ENCODE data around the gene CPM. TPM values are rescaled to one million over a fixed set of nuclear protein-coding genes. Genes with fewer than 3 reads are reported as not detected.

Gene CPM
- total and polyA plus RNA-seq, 10 of the 15 experiments (the other 5 are each of a cell fraction or from before 2014, with no cell fraction given), result 0.06 to 1.7 (median 0.41) TPM

DNA sequence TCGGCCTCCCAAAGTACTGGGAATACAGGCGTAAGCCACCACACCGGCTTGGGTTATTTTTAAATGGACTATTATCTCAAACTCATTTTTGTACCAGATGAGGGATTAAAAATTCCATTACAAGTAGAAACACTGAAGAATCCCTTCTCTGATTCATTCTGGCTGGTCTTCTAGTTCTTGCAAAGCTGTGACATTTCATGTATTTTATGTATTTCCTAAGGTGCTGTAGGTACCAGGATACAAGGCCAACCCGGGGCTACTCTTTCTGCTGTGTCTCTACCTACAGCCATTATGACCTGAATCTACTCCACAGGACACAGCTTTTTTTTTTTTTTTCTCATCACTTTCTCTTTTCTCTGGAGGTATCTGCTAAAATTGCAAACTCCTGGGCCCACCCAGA lies 24.9 kb downstream of the CPM start (continued):
- TF ChIP-seq, protein P1, sequence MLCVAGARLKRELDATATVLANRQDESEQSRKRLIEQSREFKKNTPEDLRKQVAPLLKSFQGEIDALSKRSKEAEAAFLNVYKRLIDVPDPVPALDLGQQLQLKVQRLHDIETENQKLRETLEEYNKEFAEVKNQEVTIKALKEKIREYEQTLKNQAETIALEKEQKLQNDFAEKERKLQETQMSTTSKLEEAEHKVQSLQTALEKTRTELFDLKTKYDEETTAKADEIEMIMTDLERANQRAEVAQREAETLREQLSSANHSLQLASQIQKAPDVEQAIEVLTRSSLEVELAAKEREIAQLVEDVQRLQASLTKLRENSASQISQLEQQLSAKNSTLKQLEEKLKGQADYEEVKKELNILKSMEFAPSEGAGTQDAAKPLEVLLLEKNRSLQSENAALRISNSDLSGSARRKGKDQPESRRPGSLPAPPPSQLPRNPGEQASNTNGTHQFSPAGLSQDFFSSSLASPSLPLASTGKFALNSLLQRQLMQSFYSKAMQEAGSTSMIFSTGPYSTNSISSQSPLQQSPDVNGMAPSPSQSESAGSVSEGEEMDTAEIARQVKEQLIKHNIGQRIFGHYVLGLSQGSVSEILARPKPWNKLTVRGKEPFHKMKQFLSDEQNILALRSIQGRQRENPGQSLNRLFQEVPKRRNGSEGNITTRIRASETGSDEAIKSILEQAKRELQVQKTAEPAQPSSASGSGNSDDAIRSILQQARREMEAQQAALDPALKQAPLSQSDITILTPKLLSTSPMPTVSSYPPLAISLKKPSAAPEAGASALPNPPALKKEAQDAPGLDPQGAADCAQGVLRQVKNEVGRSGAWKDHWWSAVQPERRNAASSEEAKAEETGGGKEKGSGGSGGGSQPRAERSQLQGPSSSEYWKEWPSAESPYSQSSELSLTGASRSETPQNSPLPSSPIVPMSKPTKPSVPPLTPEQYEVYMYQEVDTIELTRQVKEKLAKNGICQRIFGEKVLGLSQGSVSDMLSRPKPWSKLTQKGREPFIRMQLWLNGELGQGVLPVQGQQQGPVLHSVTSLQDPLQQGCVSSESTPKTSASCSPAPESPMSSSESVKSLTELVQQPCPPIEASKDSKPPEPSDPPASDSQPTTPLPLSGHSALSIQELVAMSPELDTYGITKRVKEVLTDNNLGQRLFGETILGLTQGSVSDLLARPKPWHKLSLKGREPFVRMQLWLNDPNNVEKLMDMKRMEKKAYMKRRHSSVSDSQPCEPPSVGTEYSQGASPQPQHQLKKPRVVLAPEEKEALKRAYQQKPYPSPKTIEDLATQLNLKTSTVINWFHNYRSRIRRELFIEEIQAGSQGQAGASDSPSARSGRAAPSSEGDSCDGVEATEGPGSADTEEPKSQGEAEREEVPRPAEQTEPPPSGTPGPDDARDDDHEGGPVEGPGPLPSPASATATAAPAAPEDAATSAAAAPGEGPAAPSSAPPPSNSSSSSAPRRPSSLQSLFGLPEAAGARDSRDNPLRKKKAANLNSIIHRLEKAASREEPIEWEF (IDR thresholded peaks at IDR 0.05; ENCODE audit: insufficient replicate concordance, low read depth, low read length), result no peak
- TF ChIP-seq ZSCAN29 (IDR thresholded peaks at IDR 0.05) (no peak), CBFB (IDR thresholded peaks at IDR 0.05; ENCODE audit: low read depth) (no peak), IKZF1 (conservative IDR thresholded peaks at IDR 0.05) (no peak), DPF2 (IDR thresholded peaks at IDR 0.05) (no peak)
- TF ChIP-seq, protein P2, sequence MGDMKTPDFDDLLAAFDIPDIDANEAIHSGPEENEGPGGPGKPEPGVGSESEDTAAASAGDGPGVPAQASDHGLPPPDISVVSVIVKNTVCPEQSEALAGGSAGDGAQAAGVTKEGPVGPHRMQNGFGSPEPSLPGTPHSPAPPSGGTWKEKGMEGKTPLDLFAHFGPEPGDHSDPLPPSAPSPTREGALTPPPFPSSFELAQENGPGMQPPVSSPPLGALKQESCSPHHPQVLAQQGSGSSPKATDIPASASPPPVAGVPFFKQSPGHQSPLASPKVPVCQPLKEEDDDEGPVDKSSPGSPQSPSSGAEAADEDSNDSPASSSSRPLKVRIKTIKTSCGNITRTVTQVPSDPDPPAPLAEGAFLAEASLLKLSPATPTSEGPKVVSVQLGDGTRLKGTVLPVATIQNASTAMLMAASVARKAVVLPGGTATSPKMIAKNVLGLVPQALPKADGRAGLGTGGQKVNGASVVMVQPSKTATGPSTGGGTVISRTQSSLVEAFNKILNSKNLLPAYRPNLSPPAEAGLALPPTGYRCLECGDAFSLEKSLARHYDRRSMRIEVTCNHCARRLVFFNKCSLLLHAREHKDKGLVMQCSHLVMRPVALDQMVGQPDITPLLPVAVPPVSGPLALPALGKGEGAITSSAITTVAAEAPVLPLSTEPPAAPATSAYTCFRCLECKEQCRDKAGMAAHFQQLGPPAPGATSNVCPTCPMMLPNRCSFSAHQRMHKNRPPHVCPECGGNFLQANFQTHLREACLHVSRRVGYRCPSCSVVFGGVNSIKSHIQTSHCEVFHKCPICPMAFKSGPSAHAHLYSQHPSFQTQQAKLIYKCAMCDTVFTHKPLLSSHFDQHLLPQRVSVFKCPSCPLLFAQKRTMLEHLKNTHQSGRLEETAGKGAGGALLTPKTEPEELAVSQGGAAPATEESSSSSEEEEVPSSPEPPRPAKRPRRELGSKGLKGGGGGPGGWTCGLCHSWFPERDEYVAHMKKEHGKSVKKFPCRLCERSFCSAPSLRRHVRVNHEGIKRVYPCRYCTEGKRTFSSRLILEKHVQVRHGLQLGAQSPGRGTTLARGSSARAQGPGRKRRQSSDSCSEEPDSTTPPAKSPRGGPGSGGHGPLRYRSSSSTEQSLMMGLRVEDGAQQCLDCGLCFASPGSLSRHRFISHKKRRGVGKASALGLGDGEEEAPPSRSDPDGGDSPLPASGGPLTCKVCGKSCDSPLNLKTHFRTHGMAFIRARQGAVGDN (IDR thresholded peaks at IDR 0.05), result no peak
- TF ChIP-seq, protein P3, sequence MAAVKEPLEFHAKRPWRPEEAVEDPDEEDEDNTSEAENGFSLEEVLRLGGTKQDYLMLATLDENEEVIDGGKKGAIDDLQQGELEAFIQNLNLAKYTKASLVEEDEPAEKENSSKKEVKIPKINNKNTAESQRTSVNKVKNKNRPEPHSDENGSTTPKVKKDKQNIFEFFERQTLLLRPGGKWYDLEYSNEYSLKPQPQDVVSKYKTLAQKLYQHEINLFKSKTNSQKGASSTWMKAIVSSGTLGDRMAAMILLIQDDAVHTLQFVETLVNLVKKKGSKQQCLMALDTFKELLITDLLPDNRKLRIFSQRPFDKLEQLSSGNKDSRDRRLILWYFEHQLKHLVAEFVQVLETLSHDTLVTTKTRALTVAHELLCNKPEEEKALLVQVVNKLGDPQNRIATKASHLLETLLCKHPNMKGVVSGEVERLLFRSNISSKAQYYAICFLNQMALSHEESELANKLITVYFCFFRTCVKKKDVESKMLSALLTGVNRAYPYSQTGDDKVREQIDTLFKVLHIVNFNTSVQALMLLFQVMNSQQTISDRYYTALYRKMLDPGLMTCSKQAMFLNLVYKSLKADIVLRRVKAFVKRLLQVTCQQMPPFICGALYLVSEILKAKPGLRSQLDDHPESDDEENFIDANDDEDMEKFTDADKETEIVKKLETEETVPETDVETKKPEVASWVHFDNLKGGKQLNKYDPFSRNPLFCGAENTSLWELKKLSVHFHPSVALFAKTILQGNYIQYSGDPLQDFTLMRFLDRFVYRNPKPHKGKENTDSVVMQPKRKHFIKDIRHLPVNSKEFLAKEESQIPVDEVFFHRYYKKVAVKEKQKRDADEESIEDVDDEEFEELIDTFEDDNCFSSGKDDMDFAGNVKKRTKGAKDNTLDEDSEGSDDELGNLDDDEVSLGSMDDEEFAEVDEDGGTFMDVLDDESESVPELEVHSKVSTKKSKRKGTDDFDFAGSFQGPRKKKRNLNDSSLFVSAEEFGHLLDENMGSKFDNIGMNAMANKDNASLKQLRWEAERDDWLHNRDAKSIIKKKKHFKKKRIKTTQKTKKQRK (IDR thresholded peaks at IDR 0.05; ENCODE audit: low read depth, low read length), result no peak

All from GM12878 (cell line).